ENCODE measurements around the gene DUSP7.

Gene DUSP7

DNA sequence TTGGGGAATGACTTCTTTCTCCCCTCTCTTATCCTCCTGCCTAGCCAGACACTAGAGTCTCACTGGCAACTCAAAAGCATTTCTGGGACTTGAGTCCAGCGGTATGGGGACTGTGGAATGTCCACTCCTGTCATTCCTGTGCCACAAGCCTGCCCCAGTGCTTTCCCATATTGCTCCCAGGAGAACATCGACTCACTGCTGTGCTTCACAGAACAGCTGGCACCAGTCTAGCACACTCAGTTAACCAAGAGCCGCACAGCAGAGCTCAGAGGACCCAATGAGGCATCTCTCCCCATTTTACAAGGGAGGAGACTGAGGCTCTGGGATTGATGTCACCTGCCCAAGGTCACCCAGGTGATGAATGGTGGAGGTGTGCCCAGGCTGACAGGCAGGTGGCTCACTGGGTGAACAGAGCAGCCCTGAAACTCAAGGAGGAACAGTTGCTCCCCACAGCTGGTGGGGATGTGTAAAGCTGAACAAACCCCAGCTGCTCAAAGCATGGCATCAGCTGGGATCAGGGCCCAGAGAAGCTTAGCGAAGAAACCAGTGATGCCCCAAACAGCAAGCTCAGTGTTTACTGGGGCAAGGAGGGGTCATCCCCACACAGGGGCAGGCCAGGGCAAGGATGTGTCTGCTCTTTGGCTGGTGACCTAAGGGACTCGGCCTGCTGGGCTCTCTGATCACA lies 35.4 kb upstream of the DUSP7 start:
- Histone ChIP-seq H3K4me3 (ENCODE audit: low read length) (no peak overlapping the region), H3K27me3 (ENCODE audit: control insufficient read depth, insufficient read depth, low read length) (no peaks in the 10 kb centered on the region), H3K36me3 (ENCODE audit: control insufficient read depth, insufficient read depth, low read length) (no peaks in the 10 kb centered on the region), H3K9ac (ENCODE audit: low read length) (no peak overlapping the region), H3K4me1 (ENCODE audit: control insufficient read depth, insufficient read depth, low read length) (peaks cover 6% of the 10 kb centered on the region), H3K9me3 (ENCODE audit: control insufficient read depth, low read length) (no peaks in the 10 kb centered on the region)

DNA sequence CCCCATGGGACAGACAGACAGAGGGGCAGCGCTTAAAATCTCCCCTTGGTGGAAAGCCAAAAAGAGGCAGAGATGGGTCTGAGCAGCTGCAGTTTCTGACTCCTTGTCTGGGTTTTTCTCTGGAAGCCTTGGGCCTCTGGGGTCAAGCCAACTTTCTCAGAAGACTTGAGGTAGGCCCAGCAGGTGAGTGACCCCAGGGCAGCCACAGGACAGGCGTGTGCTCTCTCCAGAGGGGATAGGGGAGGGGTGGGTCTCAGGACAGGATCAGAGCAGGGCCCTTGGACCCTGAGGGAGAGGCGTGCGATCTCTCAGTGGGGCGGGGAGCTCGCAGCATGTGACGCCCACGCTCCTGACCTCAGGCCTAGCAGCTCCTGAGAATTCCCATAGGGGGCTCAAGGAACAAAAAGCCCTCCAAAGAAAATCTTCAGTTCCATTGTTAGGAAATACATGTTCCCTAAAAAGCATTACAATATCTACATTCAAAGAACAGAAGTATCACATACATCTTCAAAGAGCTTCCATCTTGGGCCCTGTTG lies 34.6 kb upstream of the DUSP7 start:
- peaks cover 6% of the 10 kb centered on the region for H3K4me1 ChIP-seq (ENCODE audit: control insufficient read depth, insufficient read depth, low read length)

DNA sequence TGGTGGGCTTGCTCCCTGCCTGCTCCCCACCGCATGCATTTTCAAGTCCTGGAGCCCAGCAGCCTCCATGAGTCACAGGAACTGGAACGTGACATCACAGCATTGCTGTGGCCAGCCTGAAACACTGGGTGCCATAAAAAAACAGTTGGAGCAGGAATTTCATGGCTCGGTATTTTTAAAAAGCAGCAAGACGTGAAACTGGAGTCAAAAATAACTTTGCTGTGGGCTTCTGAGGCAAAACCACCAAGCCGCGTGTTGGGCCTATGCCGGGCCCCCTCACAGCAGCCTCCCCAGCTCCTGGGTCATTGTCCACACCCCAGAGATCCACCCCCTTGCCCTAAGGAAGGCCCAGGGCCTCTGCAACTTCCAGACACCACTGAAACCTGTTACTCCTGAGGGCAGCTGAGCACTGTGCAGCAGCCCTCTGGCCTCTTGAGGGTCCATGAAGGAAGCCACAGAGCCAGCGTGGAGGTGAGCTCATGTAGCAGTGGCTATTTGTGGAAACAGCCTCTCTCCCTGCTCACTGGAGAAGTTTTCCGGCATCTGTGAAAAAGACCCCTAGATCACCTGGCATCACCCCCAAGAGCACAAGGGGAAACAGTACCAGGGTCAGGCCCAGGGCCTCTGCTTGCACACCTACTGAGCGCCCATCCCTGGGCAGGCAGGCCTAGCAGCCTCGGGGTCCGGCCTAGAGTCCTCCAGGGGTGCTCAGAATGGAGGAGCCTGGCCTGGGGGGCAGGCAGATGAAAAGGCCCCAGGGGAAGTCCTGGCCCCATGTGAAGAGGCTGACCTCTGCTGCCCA lies 34.0 kb upstream of the DUSP7 start:
- Histone ChIP-seq H3K27me3 (ENCODE audit: control insufficient read depth, insufficient read depth, low read length) (no peaks in the 10 kb centered on the region), H3K9ac (ENCODE audit: low read length) (no peak overlapping the region), H3K4me3 (ENCODE audit: low read length) (no peak overlapping the region), H3K9me3 (ENCODE audit: control insufficient read depth, low read length) (no peaks in the 10 kb centered on the region), H3K4me1 (ENCODE audit: control insufficient read depth, insufficient read depth, low read length) (peaks cover 6% of the 10 kb centered on the region), H3K36me3 (ENCODE audit: control insufficient read depth, insufficient read depth, low read length) (no peaks in the 10 kb centered on the region)

More for the DNA sequence above, 34.6 kb upstream of the DUSP7 start:
- Histone ChIP-seq H3K27me3 (ENCODE audit: control insufficient read depth, insufficient read depth, low read length) (no peaks in the 10 kb centered on the region), H3K4me3 (ENCODE audit: low read length) (no peak overlapping the region), H3K9me3 (ENCODE audit: control insufficient read depth, low read length) (no peaks in the 10 kb centered on the region), H3K9ac (ENCODE audit: low read length) (no peak overlapping the region), H3K36me3 (ENCODE audit: control insufficient read depth, insufficient read depth, low read length) (no peaks in the 10 kb centered on the region)

DNA sequence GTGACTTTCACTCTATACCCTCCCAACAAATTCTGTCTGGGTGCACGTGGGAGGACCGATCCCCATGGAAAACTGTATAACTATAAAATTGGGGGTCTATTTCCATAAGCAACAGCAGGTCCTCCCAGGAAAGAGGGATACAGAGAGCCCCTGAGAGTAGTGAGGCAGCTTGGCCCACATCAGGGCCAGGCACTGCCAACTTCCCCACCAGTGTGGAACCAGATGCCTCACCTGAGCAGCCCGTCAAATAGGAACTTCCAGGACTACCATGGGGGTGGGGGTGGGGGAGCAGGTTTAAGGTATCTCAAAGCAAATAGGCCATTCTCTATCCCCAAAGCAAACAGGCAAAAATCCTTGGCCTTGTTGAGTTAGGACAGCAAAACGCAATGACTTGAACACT lies 33.3 kb upstream of the DUSP7 start:
- peaks cover 6% of the 10 kb centered on the region for H3K4me1 ChIP-seq (ENCODE audit: control insufficient read depth, insufficient read depth, low read length)
- H3K36me3 ChIP-seq (ENCODE audit: control insufficient read depth, insufficient read depth, low read length): no peaks in the 10 kb centered on the region
- H3K9ac ChIP-seq (ENCODE audit: low read length): no peak overlapping the region

DNA sequence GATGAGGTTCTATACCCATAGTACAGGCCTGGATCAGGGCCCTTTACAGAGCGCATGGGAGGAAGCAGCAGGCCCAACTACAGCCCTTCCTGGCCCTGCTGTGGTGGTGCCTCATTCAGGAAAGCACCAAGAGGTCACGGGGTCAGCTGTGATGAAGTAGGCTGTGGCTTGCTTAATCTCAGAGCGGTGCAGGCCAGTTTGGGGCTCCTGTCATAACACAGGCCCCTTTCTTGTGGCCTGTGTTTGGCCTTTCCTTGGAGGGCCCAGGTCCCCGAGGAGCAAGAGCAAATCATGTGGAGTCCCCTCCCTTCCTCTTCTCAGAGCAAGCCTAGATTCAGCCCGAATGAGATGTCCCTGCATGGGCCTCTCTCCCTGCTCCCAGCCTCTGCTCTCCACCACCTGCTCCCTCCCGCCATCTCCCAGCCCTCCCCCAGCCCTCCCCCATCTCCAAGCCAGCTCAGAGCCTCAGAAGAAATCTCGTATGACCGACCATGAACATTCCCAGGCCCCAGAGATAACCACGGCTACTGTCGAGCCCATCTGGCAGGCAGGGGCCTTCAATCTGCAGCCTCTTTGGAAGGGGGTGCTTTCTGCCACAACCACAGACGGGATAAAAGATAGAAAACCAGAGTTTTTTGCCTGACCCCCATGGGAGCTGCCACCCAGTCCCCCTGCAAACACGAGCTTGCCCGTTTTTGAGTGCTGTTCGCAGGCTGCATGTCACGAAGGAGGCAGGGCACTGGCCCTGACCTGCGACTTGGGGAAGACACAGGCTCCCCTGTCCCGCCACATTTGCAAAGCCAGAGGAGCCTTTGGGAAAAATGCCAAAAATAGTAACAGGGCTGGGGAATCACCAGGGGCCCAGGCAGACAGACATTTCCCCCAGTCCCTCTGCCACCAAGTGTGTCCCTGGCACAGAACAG lies 32.3 kb upstream of the DUSP7 start:
- Histone ChIP-seq H3K9me3 (ENCODE audit: control insufficient read depth, low read length) (no peaks in the 10 kb centered on the region), H3K4me3 (ENCODE audit: low read length) (no peak overlapping the region), H3K27me3 (ENCODE audit: control insufficient read depth, insufficient read depth, low read length) (no peaks in the 10 kb centered on the region), H3K4me1 (ENCODE audit: control insufficient read depth, insufficient read depth, low read length) (peaks cover 6% of the 10 kb centered on the region), H3K36me3 (ENCODE audit: control insufficient read depth, insufficient read depth, low read length) (no peaks in the 10 kb centered on the region), H3K9ac (ENCODE audit: low read length) (no peak overlapping the region)

More for the DNA sequence above, 33.3 kb upstream of the DUSP7 start:
- H3K9me3 ChIP-seq (ENCODE audit: control insufficient read depth, low read length): no peaks in the 10 kb centered on the region
- no peaks in the 10 kb centered on the region for H3K27me3 ChIP-seq (ENCODE audit: control insufficient read depth, insufficient read depth, low read length)
- no peak overlapping the region for H3K4me3 ChIP-seq (ENCODE audit: low read length)

DNA sequence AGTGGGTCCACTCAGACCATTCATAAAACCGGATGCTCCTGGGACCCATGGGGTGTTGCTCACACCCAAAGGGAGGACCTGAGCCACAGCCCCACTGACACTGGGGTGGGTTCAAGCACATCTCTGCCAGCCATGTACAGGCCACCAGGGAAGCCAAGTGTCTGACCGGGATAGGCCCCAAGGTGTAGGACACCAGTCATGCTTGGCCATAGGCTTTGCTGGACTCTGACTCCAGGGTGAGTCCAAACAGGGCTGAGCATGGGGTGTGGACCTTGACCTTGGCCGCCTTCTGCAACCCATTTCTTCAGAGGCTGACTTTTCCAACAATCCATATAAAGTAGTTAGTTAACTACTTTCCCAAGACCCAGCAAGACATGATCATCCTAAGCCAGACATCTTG lies 31.4 kb upstream of the DUSP7 start:
- no peak overlapping the region for H3K4me3 ChIP-seq (ENCODE audit: low read length)
- H3K9ac ChIP-seq (ENCODE audit: low read length): no peak overlapping the region
- peaks cover 6% of the 10 kb centered on the region for H3K4me1 ChIP-seq (ENCODE audit: control insufficient read depth, insufficient read depth, low read length)
- no peaks in the 10 kb centered on the region for H3K9me3 ChIP-seq (ENCODE audit: control insufficient read depth, low read length)
- H3K36me3 ChIP-seq (ENCODE audit: control insufficient read depth, insufficient read depth, low read length): no peaks in the 10 kb centered on the region
- no peaks in the 10 kb centered on the region for H3K27me3 ChIP-seq (ENCODE audit: control insufficient read depth, insufficient read depth, low read length)

DNA sequence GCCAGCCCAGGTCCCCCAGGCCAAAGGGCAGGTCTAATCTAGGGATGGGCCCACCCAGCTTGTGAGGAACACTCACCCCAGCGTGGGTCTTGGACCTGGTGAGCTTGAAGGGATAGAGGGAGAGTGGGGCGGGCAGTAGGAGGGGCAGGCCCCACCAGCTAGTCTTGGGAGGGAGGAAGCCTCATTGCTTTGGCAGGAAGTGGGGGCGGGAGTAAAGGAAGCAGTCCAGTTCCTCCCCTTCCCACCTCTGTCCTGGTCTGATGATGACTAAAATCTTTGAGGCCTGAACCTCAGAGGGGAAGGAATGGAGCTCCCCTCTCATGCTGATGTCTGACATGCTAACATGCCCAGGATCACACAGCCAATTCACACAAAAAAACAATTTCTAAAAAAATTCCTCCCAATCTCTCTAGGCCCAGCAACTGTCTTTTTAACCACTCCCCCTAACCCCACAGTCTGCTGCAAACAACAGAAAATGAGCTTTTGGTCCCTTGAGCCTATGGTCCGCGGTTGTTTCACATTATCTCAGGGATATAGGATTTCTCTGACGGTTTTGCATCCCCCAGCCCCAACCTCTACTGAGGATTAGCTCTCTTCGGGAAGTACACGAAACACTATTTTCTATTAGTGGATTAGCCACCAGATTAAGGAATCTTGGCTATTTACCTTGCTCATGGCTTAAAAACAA lies 30.7 kb upstream of the DUSP7 start:
- Histone ChIP-seq H3K27me3 (ENCODE audit: control insufficient read depth, insufficient read depth, low read length) (no peaks in the 10 kb centered on the region), H3K4me3 (ENCODE audit: low read length) (no peak overlapping the region), H3K36me3 (ENCODE audit: control insufficient read depth, insufficient read depth, low read length) (no peaks in the 10 kb centered on the region), H3K4me1 (ENCODE audit: control insufficient read depth, insufficient read depth, low read length) (peaks cover 6% of the 10 kb centered on the region), H3K9ac (ENCODE audit: low read length) (no peak overlapping the region), H3K9me3 (ENCODE audit: control insufficient read depth, low read length) (no peaks in the 10 kb centered on the region)

DNA sequence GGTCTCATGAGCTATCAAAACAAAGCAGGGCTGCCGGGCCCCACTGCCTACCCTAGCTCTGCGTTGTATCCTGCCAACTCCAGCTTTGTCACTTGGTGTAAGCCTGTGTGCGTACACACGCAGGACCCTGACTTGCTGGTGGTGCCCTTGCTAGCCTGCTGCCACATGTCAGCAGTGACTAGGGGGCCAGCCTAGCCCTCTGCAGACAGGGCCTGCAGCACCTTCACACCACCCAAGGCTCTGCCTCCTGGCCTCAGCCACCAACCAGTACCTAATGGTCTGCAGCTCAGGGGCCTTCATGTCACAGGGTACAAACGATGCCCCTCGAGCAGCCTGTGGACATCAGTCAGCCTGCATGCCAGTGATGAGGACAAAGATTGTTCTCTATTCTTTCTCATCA lies 30.1 kb upstream of the DUSP7 start:
- no peaks in the 10 kb centered on the region for H3K27me3 ChIP-seq (ENCODE audit: control insufficient read depth, insufficient read depth, low read length)
- H3K9ac ChIP-seq (ENCODE audit: low read length): no peak overlapping the region
- no peaks in the 10 kb centered on the region for H3K36me3 ChIP-seq (ENCODE audit: control insufficient read depth, insufficient read depth, low read length)
- H3K9me3 ChIP-seq (ENCODE audit: control insufficient read depth, low read length): no peaks in the 10 kb centered on the region
- no peak overlapping the region for H3K4me3 ChIP-seq (ENCODE audit: low read length)
- H3K4me1 ChIP-seq (ENCODE audit: control insufficient read depth, insufficient read depth, low read length): peaks cover 6% of the 10 kb centered on the region

DNA sequence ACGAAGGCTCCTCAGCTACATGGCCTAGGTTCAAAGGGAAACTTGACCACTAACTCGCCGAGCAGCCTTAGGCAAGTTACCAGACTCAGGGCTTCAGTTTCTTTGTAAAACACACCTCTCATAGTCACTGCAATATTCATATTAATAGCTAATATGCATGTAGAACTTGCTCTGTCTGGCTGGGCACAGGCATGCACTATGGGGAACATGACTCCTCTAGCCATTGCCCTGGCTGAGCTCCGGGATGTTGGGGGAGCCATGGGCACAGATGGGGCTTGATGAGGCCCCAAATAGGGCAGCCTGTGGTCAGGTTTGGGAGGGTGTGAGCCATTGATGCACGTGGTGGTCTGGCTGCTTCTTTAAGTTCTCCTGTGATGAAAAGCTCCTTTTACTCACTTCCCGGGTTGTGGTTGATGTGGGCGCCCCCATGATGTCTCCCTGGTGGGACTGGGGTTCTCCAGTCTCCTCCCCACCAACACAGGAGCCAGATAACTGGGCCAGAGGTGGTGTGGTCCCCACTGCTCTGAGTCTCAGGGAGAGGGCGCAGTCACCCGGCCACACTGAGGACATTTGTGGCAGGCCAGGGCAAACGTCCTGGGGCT lies 29.4 kb upstream of the DUSP7 start:
- no peak overlapping the region for H3K4me3 ChIP-seq (ENCODE audit: low read length)
- peaks cover 10% of the 10 kb centered on the region for H3K4me1 ChIP-seq (ENCODE audit: control insufficient read depth, insufficient read depth, low read length)

DNA sequence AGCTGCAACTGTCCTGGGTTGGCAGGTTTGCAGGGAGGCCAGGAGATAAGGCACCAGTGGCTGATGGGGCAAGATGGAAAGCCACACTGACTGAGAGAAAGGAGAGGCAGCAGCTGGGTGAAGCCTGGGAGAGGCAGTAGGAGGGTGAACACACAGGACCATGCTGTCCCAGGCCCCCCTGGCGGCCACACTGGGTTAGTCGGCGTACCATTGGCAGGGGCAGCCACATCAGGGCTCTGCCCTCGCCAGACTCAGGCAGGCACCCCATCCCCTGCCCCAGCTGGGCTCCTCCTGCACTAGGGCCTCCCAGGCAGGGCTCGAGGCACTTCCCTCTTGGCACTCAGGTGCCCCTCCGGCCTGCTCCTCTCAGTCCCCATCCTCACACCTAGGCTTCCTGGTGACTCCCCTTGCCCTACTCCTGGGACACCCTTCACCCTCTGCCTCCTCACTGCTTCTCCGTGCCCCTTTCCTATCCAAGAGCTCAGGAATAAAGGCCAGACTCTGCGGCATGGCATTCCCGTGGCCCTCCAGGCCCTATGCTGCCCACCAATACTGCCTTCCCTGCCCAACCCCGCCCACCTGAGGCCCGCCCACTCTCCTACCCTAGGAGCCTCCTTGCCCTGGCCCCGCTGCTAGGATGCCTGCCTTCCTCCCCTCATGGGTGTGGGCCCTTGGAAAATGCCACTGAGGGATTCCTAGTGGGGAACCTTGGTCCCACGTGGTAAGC lies 28.7 kb upstream of the DUSP7 start:
- Histone ChIP-seq H3K9ac (ENCODE audit: low read length) (no peak overlapping the region), H3K27me3 (ENCODE audit: control insufficient read depth, insufficient read depth, low read length) (no peaks in the 10 kb centered on the region), H3K9me3 (ENCODE audit: control insufficient read depth, low read length) (no peaks in the 10 kb centered on the region), H3K4me3 (ENCODE audit: low read length) (no peak overlapping the region), H3K4me1 (ENCODE audit: control insufficient read depth, insufficient read depth, low read length) (peaks cover 10% of the 10 kb centered on the region), H3K36me3 (ENCODE audit: control insufficient read depth, insufficient read depth, low read length) (no peaks in the 10 kb centered on the region)

More for the DNA sequence above, 29.4 kb upstream of the DUSP7 start:
- H3K9me3 ChIP-seq (ENCODE audit: control insufficient read depth, low read length): no peaks in the 10 kb centered on the region
- no peak overlapping the region for H3K9ac ChIP-seq (ENCODE audit: low read length)
- H3K27me3 ChIP-seq (ENCODE audit: control insufficient read depth, insufficient read depth, low read length): no peaks in the 10 kb centered on the region
- no peaks in the 10 kb centered on the region for H3K36me3 ChIP-seq (ENCODE audit: control insufficient read depth, insufficient read depth, low read length)

All from mucosa of stomach (tissue), 1 donor.